K562 (cell line): ENCODE measurements around the gene ACSBG1. TPM values are rescaled to one million over a fixed set of nuclear protein-coding genes. Genes with fewer than 3 reads are reported as not detected.

Experiments
- ATAC-seq: fragments of 200-7000 bp; cut with Tn5 transposase; 3 replicates; pipeline ENCODE4 v1.9.1; 2020; ENCODE audit warnings: moderate library complexity
- BruUV-seq: library from RNA; stranded (reverse); fragments of 400-500 nt; replicated peaks from 2 replicates; lab custom pipeline; 2021; lab: Mats Ljungman, UMichigan
- CTCF ChIA-PET: fragments of 300-600 bp; formaldehyde crosslinking; extraction: SDS; loops from one replicate; lab custom pipeline; 2021; ENCODE audit warnings: low intra/inter-chr PET ratio; lab: Yijun Ruan, JAX
- POLR2A ChIA-PET: fragments of 300-600, 350-650 bp; sonication (Branson Sonifier 250); formaldehyde crosslinking; extraction: SDS; loops from one replicate; lab custom pipeline; 2021; ENCODE audit warnings: antibody characterized with exemption, inconsistent platforms; lab: Yijun Ruan, JAX
- DNase-seq, 4 experiments: peaks; one replicate each; pipeline versions ENCODE4 v3.0.0 to v3.0.0-alpha.2; 2011 to 2018; ENCODE audit warnings: low spot score in 3 of 4, mixed read lengths in 3 of 4; ENCODE audit errors: extremely low read depth in 1 of 4
- FAIRE-seq: peaks from 2 replicates; lab custom pipeline; 2011; peaks lifted over from hg19 to GRCh38; lab: Jason Lieb, UNC
- H2AFZ ChIP-seq: 2 replicates; pipeline ENCODE4 v1.6.0; 2011; ENCODE audit warnings: low read depth, low read length, control low read depth, inconsistent platforms
- H3K27ac ChIP-seq: fragments of 200-600 bp; 3 replicates; pipeline ENCODE4 v1.8.0; 2011; ENCODE audit warnings: low read depth, mild to moderate bottlenecking, control low read depth, inconsistent platforms, low read length, moderate library complexity, mixed read lengths; ENCODE audit errors: extremely low read depth
- H3K27me3 ChIP-seq, 2 experiments: fragments of 300-600 bp in 1 of 2; 2 replicates in 1 of 2; 3 replicates in 1 of 2; pipeline versions ENCODE4 v1.6.0 to v1.8.0; 2011; ENCODE audit warnings: inconsistent platforms in 2 of 2, low read length in 2 of 2, mild to moderate bottlenecking in 1 of 2, mixed read lengths in 1 of 2, moderate library complexity in 1 of 2; ENCODE audit not compliant: control insufficient read depth in 2 of 2, insufficient read depth in 2 of 2
- H3K36me3 ChIP-seq: fragments of 300-600 bp; 3 replicates; pipeline ENCODE4 v1.8.0; 2011; ENCODE audit warnings: mild to moderate bottlenecking, low read length, inconsistent platforms; ENCODE audit not compliant: control insufficient read depth, insufficient read depth
- H3K4me1 ChIP-seq, 2 experiments: fragments of 200-600 bp in 1 of 2; replicated peaks in 1 of 2; 2 replicates in 1 of 2; 3 replicates in 1 of 2; pipeline versions ENCODE4 v1.5.1 to v1.8.0; 2011; ENCODE audit warnings: inconsistent platforms in 2 of 2, low read length in 2 of 2, mild to moderate bottlenecking in 1 of 2, mixed read lengths in 1 of 2, moderate library complexity in 1 of 2; ENCODE audit not compliant: control insufficient read depth in 2 of 2, insufficient read depth in 2 of 2
- H3K4me2 ChIP-seq: 2 replicates; pipeline ENCODE4 v1.6.1; 2011; ENCODE audit warnings: low read length, control low read depth, inconsistent platforms, mixed read lengths; ENCODE audit not compliant: insufficient read depth
- H3K4me3 ChIP-seq: fragments of 200-600 bp; sonication (generic), shearing (Covaris generic); 2 replicates; pipeline ENCODE4 v1.5.1; 2016; ENCODE audit warnings: control low read depth, inconsistent platforms
- H3K79me2 ChIP-seq: fragments of 200-600 bp; 3 replicates; pipeline ENCODE4 v1.8.0; 2011; ENCODE audit warnings: low read length, inconsistent platforms; ENCODE audit not compliant: control insufficient read depth, insufficient read depth
- H3K9ac ChIP-seq, 2 experiments: 2 replicates each; pipeline versions ENCODE4 v1.6.0 to v1.6.1; 2011; ENCODE audit warnings: low read depth in 2 of 2, low read length in 2 of 2, control low read depth in 1 of 2, inconsistent platforms in 1 of 2, mild to moderate bottlenecking in 1 of 2, mixed read lengths in 1 of 2; ENCODE audit not compliant: insufficient read depth in 1 of 2
- H3K9me1 ChIP-seq: one replicate; pipeline ENCODE4 v1.6.0; 2011; ENCODE audit warnings: inconsistent platforms, mild to moderate bottlenecking, low read length, moderate library complexity; ENCODE audit not compliant: control insufficient read depth, insufficient read depth
- H3K9me3 ChIP-seq: replicated peaks from 2 replicates; pipeline ENCODE4 v1.5.1; 2011; ENCODE audit warnings: low read depth, low read length, inconsistent platforms; ENCODE audit not compliant: control insufficient read depth, insufficient read depth
- H4K20me1 ChIP-seq: replicated peaks from 2 replicates; pipeline ENCODE4 v1.6.1; 2011; ENCODE audit warnings: low read length, inconsistent platforms, mixed read lengths; ENCODE audit not compliant: control insufficient read depth, insufficient read depth
- WGBS: fragments of 100-300 bp; shearing (Covaris generic); methylation state at CpG from one replicate; pipeline ENCODE4 v1.1.6; 2016; ENCODE audit warnings: low coverage, mixed read lengths; ENCODE audit not compliant: insufficient coverage; ENCODE audit errors: missing lambda C conversion rate; 5-methylcytosine and 5-hydroxymethylcytosine counted together
- in situ Hi-C: fragments of 300-500 bp; cut with MboI; formaldehyde crosslinking; loops from 4 replicates; pipeline ENCODE4 v1.15.0; 2018; ENCODE audit warnings: inconsistent platforms, mixed read lengths
- intact Hi-C: fragments of 100-400 bp; cut with micrococcal nuclease; formaldehyde crosslinking; loops from 2 replicates; pipeline ENCODE4 v1.14.2; 2022
- polyA plus RNA-seq, 8 experiments: library from polyadenylated mRNA; depleted of rRNA in 4 of 8; stranded (reverse) in 5 of 8; unstranded in 3 of 8; fragments of >200 nt; fragmentation: Nextera tagmentation in 2 of 8; fragmentation: Illumina TruSeq in 1 of 8; extraction: Ambion mirVana in 2 of 8; extraction: Trizol in 1 of 8; gene quantifications; 2 replicates each; pipeline versions ENCODE4 v1.2.1 to v1.2.3, GENCODE V29; 2011 to 2014; ENCODE audit warnings: inconsistent platforms in 1 of 8, missing spikeins in 1 of 8
- total RNA-seq, 7 experiments: library from RNA; depleted of rRNA in 6 of 7; stranded (reverse); fragments of >200 nt in 6 of 7; fragmentation: Illumina TruSeq in 2 of 7; extraction: Trizol in 2 of 7; gene quantifications; 2 replicates each; pipeline versions ENCODE4 v1.2.1 to v1.2.3, GENCODE V29; 2011 to 2021; ENCODE audit warnings: low replicate concordance in 1 of 7
- TF ChIP-seq, protein P1 (sequence below): fragments of 250-450 bp; sonication (Bioruptor Pico); IDR thresholded peaks from 2 replicates; pipeline ENCODE4 v1.4.0; 2020; ENCODE audit warnings: mild to moderate bottlenecking, moderate library complexity
- TF ChIP-seq, protein P2 (sequence below): fragments of 450-650 bp; IDR thresholded peaks from 2 replicates; pipeline ENCODE4 v1.6.1; 2016

The ACSBG1 gene
- total and polyA plus RNA-seq, 9 of the 15 experiments (the other 6 are each of a cell fraction or from before 2014, with no cell fraction given), result 0.36 to 6.4 (median 2.5) TPM

DNA sequence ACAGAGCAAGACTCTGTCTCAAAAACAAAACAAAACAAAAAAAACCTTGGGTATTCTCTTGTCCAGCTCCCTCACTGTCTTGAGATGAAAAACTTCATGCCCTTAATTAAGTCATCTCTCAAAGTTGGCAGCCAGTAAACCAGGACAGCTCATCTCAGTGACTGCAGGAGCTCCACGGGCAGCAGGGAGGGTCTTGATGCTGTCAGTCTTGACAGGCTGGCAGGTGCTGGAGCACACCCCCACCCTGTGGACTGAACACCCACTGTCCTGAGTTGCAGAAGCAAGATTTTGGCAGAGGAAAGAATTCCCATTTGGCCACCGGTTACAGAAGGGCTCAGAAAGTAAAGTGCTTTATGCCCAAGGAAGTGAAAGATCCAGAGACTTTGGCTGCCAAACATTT is 38.0 kb upstream of the ACSBG1 start:
- TF ChIP-seq, protein P1, sequence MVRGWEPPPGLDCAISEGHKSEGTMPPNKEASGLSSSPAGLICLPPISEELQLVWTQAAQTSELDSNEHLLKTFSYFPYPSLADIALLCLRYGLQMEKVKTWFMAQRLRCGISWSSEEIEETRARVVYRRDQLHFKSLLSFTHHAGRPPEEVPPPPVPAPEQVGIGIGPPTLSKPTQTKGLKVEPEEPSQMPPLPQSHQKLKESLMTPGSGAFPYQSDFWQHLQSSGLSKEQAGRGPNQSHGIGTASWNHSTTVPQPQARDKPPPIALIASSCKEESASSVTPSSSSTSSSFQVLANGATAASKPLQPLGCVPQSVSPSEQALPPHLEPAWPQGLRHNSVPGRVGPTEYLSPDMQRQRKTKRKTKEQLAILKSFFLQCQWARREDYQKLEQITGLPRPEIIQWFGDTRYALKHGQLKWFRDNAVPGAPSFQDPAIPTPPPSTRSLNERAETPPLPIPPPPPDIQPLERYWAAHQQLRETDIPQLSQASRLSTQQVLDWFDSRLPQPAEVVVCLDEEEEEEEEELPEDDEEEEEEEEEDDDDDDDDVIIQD, result no peak
- TF ChIP-seq, protein P2, sequence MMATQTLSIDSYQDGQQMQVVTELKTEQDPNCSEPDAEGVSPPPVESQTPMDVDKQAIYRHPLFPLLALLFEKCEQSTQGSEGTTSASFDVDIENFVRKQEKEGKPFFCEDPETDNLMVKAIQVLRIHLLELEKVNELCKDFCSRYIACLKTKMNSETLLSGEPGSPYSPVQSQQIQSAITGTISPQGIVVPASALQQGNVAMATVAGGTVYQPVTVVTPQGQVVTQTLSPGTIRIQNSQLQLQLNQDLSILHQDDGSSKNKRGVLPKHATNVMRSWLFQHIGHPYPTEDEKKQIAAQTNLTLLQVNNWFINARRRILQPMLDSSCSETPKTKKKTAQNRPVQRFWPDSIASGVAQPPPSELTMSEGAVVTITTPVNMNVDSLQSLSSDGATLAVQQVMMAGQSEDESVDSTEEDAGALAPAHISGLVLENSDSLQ, result peak; percentile 67

More for the DNA sequence above, 38.0 kb upstream of the ACSBG1 start:
- Histone ChIP-seq H3K9me1 (no peaks in the 10 kb centered on the region), H2AFZ (peak overlapping the region; percentile 57), H3K9me3 (no peaks in the 10 kb centered on the region), H3K4me1 (peaks cover 16 to 21% of the 10 kb centered on the region in 2 experiments), H3K79me2 (no peaks in the 10 kb centered on the region), H3K27me3 (no peaks in the 10 kb centered on the region), H4K20me1 (no peaks in the 10 kb centered on the region), H3K4me3 (no peak overlapping the region), H3K36me3 (no peaks in the 10 kb centered on the region), H3K4me2 (peak overlapping the region; percentile 13; the same call in 1 of the 2 replicates), H3K9ac (peak overlapping the region in 1 of 2 experiments; percentile 68; a peak in 1 of 4 replicates), H3K27ac (no peak overlapping the region)
- ChIA-PET POLR2A (interaction anchor here (0.6 to 1.1 kb wide), 3 partner anchors 11 to 86 kb away, joined by 3 to 4 read pairs (median 3); no protein-coding TSS in a partner anchor), CTCF (no interaction called here)
- WGBS, result 34% methylated on average over 2 of the region's 2 CpGs
- FAIRE-seq, result no peak
- intact Hi-C loops, result no loop called here
- peak; percentile 24; the same call in 1 of the 3 replicates for ATAC-seq
- no TSS peak for BruUV-seq
- no peak for DNase-seq
- in situ Hi-C loops, result no loop called here
